GM23338 (cell line): Measurements from ENCODE around the gene GPN2. TPM values are rescaled to one million over a fixed set of nuclear protein-coding genes. Genes with fewer than 3 reads are reported as not detected.

Source experiments
- ATAC-seq: fragments of 200-7000 bp; cut with Tn5 transposase; 3 replicates; pipeline ENCODE4 v1.9.1; 2020
- DNase-seq: peaks from one replicate; pipeline ENCODE4 v3.0.0-alpha.2; 2015; ENCODE audit warnings: low spot score
- H2AFZ ChIP-seq: fragments of 200-600 bp; sonication (generic); 2 replicates; pipeline ENCODE4 v1.8.0; 2016; ENCODE audit warnings: antibody characterized with exemption, mild to moderate bottlenecking, moderate library complexity
- H3F3A ChIP-seq: fragments of 200-600 bp; sonication (generic); replicated peaks from 2 replicates; pipeline ENCODE4 v1.8.0; 2017; ENCODE audit warnings: antibody characterized with exemption, mixed run types, low read depth
- H3K27ac ChIP-seq: fragments of 200-600 bp; sonication (generic); 2 replicates; pipeline ENCODE4 v1.6.1; 2016; ENCODE audit warnings: low read depth
- H3K27me3 ChIP-seq: fragments of 200-600 bp; sonication (generic); 2 replicates; pipeline ENCODE4 v1.8.0; 2016; ENCODE audit warnings: mild to moderate bottlenecking, mixed run types, moderate library complexity; ENCODE audit not compliant: insufficient read depth
- H3K36me3 ChIP-seq: fragments of 200-600 bp; sonication (generic); 2 replicates; pipeline ENCODE4 v1.8.0; 2016; ENCODE audit warnings: mild to moderate bottlenecking; ENCODE audit not compliant: insufficient read depth
- H3K4me1 ChIP-seq: fragments of 200-600 bp; sonication (generic); 2 replicates; pipeline ENCODE4 v1.8.0; 2016; ENCODE audit warnings: mild to moderate bottlenecking, moderate library complexity; ENCODE audit not compliant: insufficient read depth
- H3K4me2 ChIP-seq: fragments of 200-600 bp; sonication (generic); 2 replicates; pipeline ENCODE4 v1.7.1; 2017; ENCODE audit warnings: mixed run types
- H3K4me3 ChIP-seq: fragments of 200-600 bp; sonication (generic); 2 replicates; pipeline ENCODE4 v1.6.1; 2016; ENCODE audit warnings: mixed run types
- H3K79me2 ChIP-seq: fragments of 200-600 bp; sonication (generic); replicated peaks from 2 replicates; pipeline ENCODE4 v1.8.0; 2017; ENCODE audit warnings: mild to moderate bottlenecking; ENCODE audit not compliant: insufficient read depth
- H3K9me2 ChIP-seq: fragments of 200-600 bp; sonication (generic); 2 replicates; pipeline ENCODE4 v1.8.0; 2017; ENCODE audit not compliant: insufficient read depth
- H4K20me1 ChIP-seq: fragments of 200-600 bp; sonication (generic); replicated peaks from 2 replicates; pipeline ENCODE4 v1.8.0; 2017; ENCODE audit warnings: mild to moderate bottlenecking; ENCODE audit not compliant: insufficient read depth
- H3K27ac Mint-ChIP-seq: 2 replicates; pipeline ENCODE4 v1.8.0; 2020; ENCODE audit warnings: inconsistent platforms, mild to moderate bottlenecking, moderate library complexity, mixed read lengths
- H3K27me3 Mint-ChIP-seq: 3 replicates; pipeline ENCODE4 v1.8.0; 2022; ENCODE audit warnings: low read depth, mild to moderate bottlenecking, moderate library complexity, mixed read lengths, inconsistent platforms; ENCODE audit not compliant: insufficient read depth, poor library complexity
- H3K36me3 Mint-ChIP-seq: 3 replicates; pipeline ENCODE4 v1.8.0; 2021; ENCODE audit warnings: low read depth, mild to moderate bottlenecking, inconsistent platforms, moderate library complexity, mixed read lengths
- H3K4me1 Mint-ChIP-seq: 3 replicates; pipeline ENCODE4 v1.8.0; 2020; ENCODE audit warnings: mild to moderate bottlenecking, inconsistent platforms, mixed read lengths
- H3K4me3 Mint-ChIP-seq: 3 replicates; pipeline ENCODE4 v1.8.0; 2021; ENCODE audit warnings: moderate library complexity, mild to moderate bottlenecking, inconsistent platforms, mixed read lengths
- H3K9me3 Mint-ChIP-seq: 3 replicates; pipeline ENCODE4 v1.8.0; 2020; ENCODE audit warnings: moderate library complexity, mild to moderate bottlenecking, inconsistent platforms, mixed read lengths
- CREB1 ChIP-seq: fragments of 250-450 bp; sonication (Bioruptor Pico); IDR thresholded peaks from 2 replicates; pipeline ENCODE4 v1.5.0; 2020; ENCODE audit warnings: low read depth, mild to moderate bottlenecking, moderate library complexity
- EZH2 ChIP-seq: fragments of 200-600 bp; sonication (generic); IDR thresholded peaks from one replicate; pipeline ENCODE4 v1.8.0; 2017; ENCODE audit warnings: antibody characterized with exemption, mild to moderate bottlenecking, low read depth; ENCODE audit not compliant: unreplicated experiment
- EZH2phosphoT487 ChIP-seq: fragments of 200-600 bp; sonication (generic); IDR thresholded peaks from one replicate; pipeline ENCODE4 v1.8.1; 2018; ENCODE audit warnings: antibody characterized with exemption; ENCODE audit not compliant: unreplicated experiment
- JUNB ChIP-seq: IDR thresholded peaks from one replicate; pipeline ENCODE4 v1.6.1; 2016; ENCODE audit warnings: antibody characterized with exemption; ENCODE audit not compliant: unreplicated experiment
- NANOG ChIP-seq: IDR thresholded peaks from 2 replicates; pipeline ENCODE4 v1.6.1; 2016; ENCODE audit warnings: antibody characterized with exemption, borderline replicate concordance
- POLR2AphosphoS5 ChIP-seq: IDR thresholded peaks from 2 replicates; pipeline ENCODE4 v1.6.1; 2016; ENCODE audit warnings: antibody characterized with exemption, low read depth
- ZNF114 ChIP-seq: fragments of 250-450 bp; sonication (Bioruptor Pico); IDR thresholded peaks from 2 replicates; pipeline ENCODE4 v1.5.0; 2020; ENCODE audit warnings: mild to moderate bottlenecking, moderate library complexity
- ZNF331 ChIP-seq: fragments of 250-450 bp; sonication (Bioruptor Pico); IDR thresholded peaks from 2 replicates; pipeline ENCODE4 v1.5.0; 2020; ENCODE audit warnings: low read depth, mild to moderate bottlenecking, moderate library complexity
- polyA plus RNA-seq: library from polyadenylated mRNA; unstranded; fragments of >200 nt; fragmentation: Nextera tagmentation; extraction: Ambion mirVana; gene quantifications from 2 replicates; pipeline ENCODE4 v1.2.1, GENCODE V29; 2016
- total RNA-seq: library from RNA; depleted of rRNA; stranded (reverse); fragments of >200 nt; shearing (Covaris generic); gene quantifications from 2 replicates; pipeline ENCODE4 v1.2.3, GENCODE V29; 2014
- TF ChIP-seq, protein P1 (sequence below), 2 experiments: fragments of 200-600 bp in 1 of 2; sonication (generic) in 1 of 2; conservative IDR thresholded peaks; 2 replicates each; pipeline versions ENCODE4 v1.5.1 to v1.6.1; 2016 to 2017; ENCODE audit warnings: antibody characterized with exemption in 2 of 2, low read depth in 2 of 2, mild to moderate bottlenecking in 2 of 2, moderate library complexity in 1 of 2
- TF ChIP-seq, protein P2 (sequence below): IDR thresholded peaks from one replicate; pipeline ENCODE4 v1.6.1; 2018; ENCODE audit warnings: antibody characterized with exemption; ENCODE audit not compliant: unreplicated experiment

The GPN2 gene
- total and polyA plus RNA-seq, 2 experiments from 2014 or later: 10.1 to 19.4 TPM

- Histone ChIP-seq H3K4me1 (peaks cover 7% of the 10 kb centered on the region; the same call in 1 of the 2 replicates), H3K36me3 (peaks cover 4% of the 10 kb centered on the region; the same call in 1 of the 2 replicates), H3K79me2 (no peaks in the 10 kb centered on the region), H3K4me3 (no peak overlapping the region), H3F3A (no peaks in the 10 kb centered on the region), H2AFZ (no peak overlapping the region), H3K4me2 (no peak overlapping the region), H4K20me1 (no peaks in the 10 kb centered on the region), H3K27ac (no peak overlapping the region), H3K9me2 (no peaks in the 10 kb centered on the region), H3K27me3 (no peaks in the 10 kb centered on the region)
- ATAC-seq (peak; percentile 88), DNase-seq (peak; percentile 90)
- no peaks in the 10 kb centered on the region for H3K9me3 Mint-ChIP-seq
- peak overlapping the region; percentile 45 for H3K27ac Mint-ChIP-seq
- no peak overlapping the region for H3K4me3 Mint-ChIP-seq
- TF ChIP-seq ZNF331: no peak
- TF ChIP-seq, protein P1, sequence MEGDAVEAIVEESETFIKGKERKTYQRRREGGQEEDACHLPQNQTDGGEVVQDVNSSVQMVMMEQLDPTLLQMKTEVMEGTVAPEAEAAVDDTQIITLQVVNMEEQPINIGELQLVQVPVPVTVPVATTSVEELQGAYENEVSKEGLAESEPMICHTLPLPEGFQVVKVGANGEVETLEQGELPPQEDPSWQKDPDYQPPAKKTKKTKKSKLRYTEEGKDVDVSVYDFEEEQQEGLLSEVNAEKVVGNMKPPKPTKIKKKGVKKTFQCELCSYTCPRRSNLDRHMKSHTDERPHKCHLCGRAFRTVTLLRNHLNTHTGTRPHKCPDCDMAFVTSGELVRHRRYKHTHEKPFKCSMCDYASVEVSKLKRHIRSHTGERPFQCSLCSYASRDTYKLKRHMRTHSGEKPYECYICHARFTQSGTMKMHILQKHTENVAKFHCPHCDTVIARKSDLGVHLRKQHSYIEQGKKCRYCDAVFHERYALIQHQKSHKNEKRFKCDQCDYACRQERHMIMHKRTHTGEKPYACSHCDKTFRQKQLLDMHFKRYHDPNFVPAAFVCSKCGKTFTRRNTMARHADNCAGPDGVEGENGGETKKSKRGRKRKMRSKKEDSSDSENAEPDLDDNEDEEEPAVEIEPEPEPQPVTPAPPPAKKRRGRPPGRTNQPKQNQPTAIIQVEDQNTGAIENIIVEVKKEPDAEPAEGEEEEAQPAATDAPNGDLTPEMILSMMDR (conservative IDR thresholded peaks at IDR 0.05; ENCODE audit: low read depth in 2 of 2): peak; percentile 85 to 93
- TF ChIP-seq ZNF114 (CRISPR knock-in tag): no peak
- TF ChIP-seq NANOG: no peak
- TF ChIP-seq CREB1 (CRISPR knock-in tag): no peak
- peaks cover 35% of the 10 kb centered on the region for H3K36me3 Mint-ChIP-seq
- H3K27me3 Mint-ChIP-seq: peaks cover 6% of the 10 kb centered on the region
- peaks cover 22% of the 10 kb centered on the region for H3K4me1 Mint-ChIP-seq
These were observed 36.9 kb downstream of the GPN2 start for GRCh38 chr1:26853156-26853555.

DNA sequence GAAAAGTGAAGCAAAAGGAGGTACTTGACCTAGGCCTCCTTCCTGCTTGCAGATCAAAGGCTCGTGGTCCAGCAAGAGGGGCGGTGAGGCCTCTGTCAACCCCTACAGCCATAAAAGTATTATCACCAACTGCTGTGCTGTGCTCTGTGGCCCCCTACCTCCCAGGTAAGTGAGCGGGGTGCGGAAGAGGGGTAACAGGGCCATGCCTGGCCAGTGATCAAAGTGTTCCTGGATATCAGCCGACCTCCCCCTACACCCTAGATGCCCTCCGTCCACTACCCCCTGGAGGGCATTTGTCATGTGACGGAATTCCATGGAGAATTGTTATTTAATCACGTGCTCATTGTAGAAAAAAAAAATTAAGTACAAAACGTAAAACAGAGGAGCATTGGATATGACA, 37.4 kb downstream of the GPN2 start:
- Histone ChIP-seq H3K27ac (0 out of 2 replicates have a peak overlapping the region, but pooled peaks have one; percentile 32), H3K27me3 (no peaks in the 10 kb centered on the region), H3K4me2 (no peak overlapping the region), H3F3A (no peaks in the 10 kb centered on the region), H2AFZ (no peak overlapping the region), H3K4me3 (no peak overlapping the region), H4K20me1 (no peaks in the 10 kb centered on the region), H3K36me3 (peaks cover 4% of the 10 kb centered on the region; the same call in 1 of the 2 replicates), H3K79me2 (no peaks in the 10 kb centered on the region), H3K9me2 (no peaks in the 10 kb centered on the region), H3K4me1 (peaks cover 7% of the 10 kb centered on the region; the same call in 1 of the 2 replicates)
- no peak for DNase-seq
- Mint-ChIP-seq H3K36me3 (peaks cover 38% of the 10 kb centered on the region), H3K27me3 (peaks cover 6% of the 10 kb centered on the region), H3K4me1 (peaks cover 19% of the 10 kb centered on the region), H3K4me3 (no peak overlapping the region), H3K27ac (peak overlapping the region; percentile 45), H3K9me3 (no peaks in the 10 kb centered on the region)
- ATAC-seq: no peak
- no peak for TF ChIP-seq POLR2AphosphoS5
- TF ChIP-seq EZH2: no peak
- no peak for TF ChIP-seq EZH2phosphoT487
- no peak for TF ChIP-seq JUNB
- TF ChIP-seq ZNF331: no peak
- TF ChIP-seq, protein P2, sequence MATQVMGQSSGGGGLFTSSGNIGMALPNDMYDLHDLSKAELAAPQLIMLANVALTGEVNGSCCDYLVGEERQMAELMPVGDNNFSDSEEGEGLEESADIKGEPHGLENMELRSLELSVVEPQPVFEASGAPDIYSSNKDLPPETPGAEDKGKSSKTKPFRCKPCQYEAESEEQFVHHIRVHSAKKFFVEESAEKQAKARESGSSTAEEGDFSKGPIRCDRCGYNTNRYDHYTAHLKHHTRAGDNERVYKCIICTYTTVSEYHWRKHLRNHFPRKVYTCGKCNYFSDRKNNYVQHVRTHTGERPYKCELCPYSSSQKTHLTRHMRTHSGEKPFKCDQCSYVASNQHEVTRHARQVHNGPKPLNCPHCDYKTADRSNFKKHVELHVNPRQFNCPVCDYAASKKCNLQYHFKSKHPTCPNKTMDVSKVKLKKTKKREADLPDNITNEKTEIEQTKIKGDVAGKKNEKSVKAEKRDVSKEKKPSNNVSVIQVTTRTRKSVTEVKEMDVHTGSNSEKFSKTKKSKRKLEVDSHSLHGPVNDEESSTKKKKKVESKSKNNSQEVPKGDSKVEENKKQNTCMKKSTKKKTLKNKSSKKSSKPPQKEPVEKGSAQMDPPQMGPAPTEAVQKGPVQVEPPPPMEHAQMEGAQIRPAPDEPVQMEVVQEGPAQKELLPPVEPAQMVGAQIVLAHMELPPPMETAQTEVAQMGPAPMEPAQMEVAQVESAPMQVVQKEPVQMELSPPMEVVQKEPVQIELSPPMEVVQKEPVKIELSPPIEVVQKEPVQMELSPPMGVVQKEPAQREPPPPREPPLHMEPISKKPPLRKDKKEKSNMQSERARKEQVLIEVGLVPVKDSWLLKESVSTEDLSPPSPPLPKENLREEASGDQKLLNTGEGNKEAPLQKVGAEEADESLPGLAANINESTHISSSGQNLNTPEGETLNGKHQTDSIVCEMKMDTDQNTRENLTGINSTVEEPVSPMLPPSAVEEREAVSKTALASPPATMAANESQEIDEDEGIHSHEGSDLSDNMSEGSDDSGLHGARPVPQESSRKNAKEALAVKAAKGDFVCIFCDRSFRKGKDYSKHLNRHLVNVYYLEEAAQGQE: no peak
- TF ChIP-seq NANOG: no peak
- no peak for TF ChIP-seq ZNF114 (CRISPR knock-in tag)
